Astrocyte (in vitro differentiated cells and primary cell): ENCODE data around the gene PLCH1.

Experiments
- CTCF ChIP-seq: IDR thresholded peaks from 2 replicates; pipeline ENCODE4 v1.5.1; 2011; ENCODE audit warnings: low read depth, mild to moderate bottlenecking, inconsistent platforms, low read length, moderate library complexity; ENCODE audit not compliant: insufficient read depth
- EZH2 ChIP-seq: IDR thresholded peaks from 2 replicates; pipeline ENCODE4 v1.6.1; 2012; ENCODE audit warnings: mild to moderate bottlenecking, low read length, inconsistent platforms; ENCODE audit not compliant: insufficient read depth

DNA sequence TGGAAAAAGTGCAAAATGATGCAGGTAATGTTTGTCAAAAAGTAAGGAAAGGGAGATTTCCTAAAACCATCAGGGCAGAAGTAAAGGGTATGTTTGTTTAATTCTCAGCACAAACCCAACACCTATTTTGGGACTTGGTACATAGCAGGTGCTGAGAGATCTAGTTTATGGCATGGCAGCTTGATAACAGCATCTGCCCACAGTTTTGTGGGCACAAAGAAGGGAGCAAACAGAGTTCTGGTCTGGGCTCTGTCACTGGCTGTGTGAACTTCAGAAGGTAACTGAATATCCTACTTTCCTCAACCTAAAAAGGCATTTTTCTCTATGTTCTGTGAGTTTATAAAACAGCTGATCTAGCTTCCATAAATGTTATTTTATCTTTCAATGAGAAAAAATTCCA lies 141.6 kb downstream of the PLCH1 start:
- TF ChIP-seq CTCF (no peak), EZH2 (no peak)
